GM19043 (cell line): Measurements from ENCODE around the gene BLMH.

Source experiments
- ATAC-seq: cut with Tn5 transposase; IDR thresholded peaks from one replicate; pipeline ENCODE4 v1.9.1; 2021; ENCODE audit warnings: low read depth; ENCODE audit not compliant: unreplicated experiment

The BLMH gene

GRCh38 chr17:30253312-30253711 lies 38.4 kb downstream of the BLMH start:
- ATAC-seq: no peak

- ATAC-seq: no peak
Measured at GRCh38 chr17:30251931-30252330, 39.8 kb downstream of the BLMH start.

GRCh38 chr17:30249460-30249859 lies 42.3 kb downstream of the BLMH start:
- ATAC-seq: no peak

- ATAC-seq: no peak
Measured at GRCh38 chr17:30248786-30249185, 43.0 kb downstream of the BLMH start.

- ATAC-seq: no peak
Measured at GRCh38 chr17:30246460-30246859, 45.3 kb downstream of the BLMH start.

- no peak for ATAC-seq
Measured at GRCh38 chr17:30244853-30245385, 46.8 kb downstream of the BLMH start.

- ATAC-seq: no peak
Measured at GRCh38 chr17:30243568-30243967, 48.2 kb downstream of the BLMH start.

- ATAC-seq: no peak
Measured at GRCh38 chr17:30243002-30243401, 48.7 kb downstream of the BLMH start.

- ATAC-seq: no peak
Measured at GRCh38 chr17:30241051-30241450, 50.7 kb downstream of the BLMH start.

GRCh38 chr17:30240177-30240576 lies 51.6 kb downstream of the BLMH start:
- no peak for ATAC-seq

- ATAC-seq: no peak
Measured at GRCh38 chr17:30239089-30239462, 52.7 kb downstream of the BLMH start.

GRCh38 chr17:30238387-30239088 lies 53.2 kb downstream of the BLMH start:
- ATAC-seq: no peak

GRCh38 chr17:30238003-30238344 lies 53.8 kb downstream of the BLMH start:
- ATAC-seq: no peak

GRCh38 chr17:30237296-30238002 lies 54.3 kb downstream of the BLMH start:
- no peak for ATAC-seq

GRCh38 chr17:30236766-30237165 lies 55.0 kb downstream of the BLMH start:
- ATAC-seq: no peak

GRCh38 chr17:30236297-30236624 lies 55.5 kb downstream of the BLMH start:
- ATAC-seq: no peak

- no peak for ATAC-seq
Measured at GRCh38 chr17:30235386-30236296, 56.1 kb downstream of the BLMH start, which contains the start of gene SLC6A4. Gene SLC6A4 (minus strand): TSS chr17:30235697. CDS start chr17:30221958, 13,739 bp downstream.

GRCh38 chr17:30234964-30235363 lies 56.8 kb downstream of the BLMH start:
- no peak for ATAC-seq

- ATAC-seq: no peak
Measured at GRCh38 chr17:30234296-30234695, 57.4 kb downstream of the BLMH start.

GRCh38 chr17:30232824-30233427 lies 58.8 kb downstream of the BLMH start:
- ATAC-seq: no peak
